Femur (tissue), 1 donor: ENCODE results near the gene CDC42SE2.
A peak's percentile ranks its signal among the peaks of the same experiment; 100 is the strongest.
"Not testable (repeated sequence)": the region's sequence is repeated elsewhere in the genome, so short reads cannot be mapped to it uniquely, and the experiment has no call there.

Source experiments
- DNase-seq: peaks from one replicate; pipeline ENCODE4 v3.0.0-alpha.2; 2017

The CDC42SE2 gene

DNA sequence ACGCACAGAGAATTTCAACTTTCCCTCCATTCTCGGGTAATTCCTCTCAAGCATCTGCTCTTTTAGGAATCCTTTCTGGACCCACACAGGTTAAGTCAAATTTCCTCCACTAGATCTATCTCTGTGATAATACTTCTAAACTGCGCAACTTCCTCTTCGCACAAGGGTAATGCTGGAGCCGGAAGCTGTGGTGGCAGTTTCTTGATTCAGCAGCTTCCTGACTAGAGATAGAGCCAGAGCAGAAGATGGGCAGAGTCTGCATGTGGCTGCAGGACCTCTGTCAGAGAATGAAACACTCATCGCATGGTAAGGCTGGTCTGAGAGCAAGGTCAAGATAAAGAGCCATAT lies 11.1 kb upstream of the CDC42SE2 start:
- peak; percentile 57 for DNase-seq

DNA sequence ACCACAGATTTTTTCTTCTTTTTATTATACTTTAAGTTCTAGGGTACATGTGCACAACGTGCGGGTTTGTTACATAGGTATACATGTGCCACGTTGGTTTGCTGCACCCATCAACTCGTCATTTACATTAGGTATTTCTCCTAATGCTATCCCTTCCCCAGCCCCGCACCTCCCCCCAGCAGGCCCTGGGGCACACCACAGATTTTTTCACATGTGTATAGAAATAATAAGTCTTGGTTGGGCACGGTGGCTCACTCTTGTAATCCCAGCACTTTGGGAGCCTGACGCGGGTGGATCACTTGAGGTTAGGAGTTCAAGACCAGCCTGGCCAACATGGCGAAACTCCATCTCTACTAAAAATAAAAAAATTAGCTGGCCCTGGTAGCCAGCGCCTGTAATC lies 9.8 kb upstream of the CDC42SE2 start:
- DNase-seq: not testable (repeated sequence)

DNA sequence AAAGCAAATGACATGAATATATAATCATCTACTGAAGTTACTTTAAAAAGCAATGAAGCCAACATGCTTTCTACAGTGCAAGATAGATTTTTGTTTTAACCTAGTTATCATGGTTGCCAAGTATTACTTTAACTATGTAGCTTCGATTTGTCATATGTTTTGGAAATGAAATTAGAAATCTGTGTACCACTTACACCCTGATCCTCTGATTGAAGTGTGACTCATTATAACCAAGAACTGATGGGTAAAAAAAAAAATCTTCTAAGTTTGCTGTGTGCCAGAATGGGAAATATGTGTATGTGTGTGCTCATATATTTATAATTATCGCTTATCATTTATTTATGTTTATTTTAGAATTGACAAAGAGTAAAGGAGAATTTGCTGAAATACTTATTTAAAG lies 9.1 kb upstream of the CDC42SE2 start:
- no peak for DNase-seq

DNA sequence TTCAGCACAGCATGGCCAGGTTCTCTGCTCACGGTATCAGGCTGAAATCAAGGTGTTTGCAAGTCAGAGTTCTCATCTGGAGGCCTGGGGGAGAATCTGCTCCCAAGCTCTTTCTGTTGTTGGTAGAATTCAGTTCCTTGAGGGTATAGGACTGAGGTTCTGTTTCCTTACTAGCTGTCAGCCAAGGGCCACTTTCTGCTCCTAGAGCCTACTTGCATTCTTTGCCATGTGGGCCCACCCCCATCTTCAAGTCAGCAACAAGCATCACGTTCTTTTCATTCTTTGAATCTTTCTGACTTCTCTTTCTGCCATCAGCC lies 7.4 kb upstream of the CDC42SE2 start:
- no peak for DNase-seq

DNA sequence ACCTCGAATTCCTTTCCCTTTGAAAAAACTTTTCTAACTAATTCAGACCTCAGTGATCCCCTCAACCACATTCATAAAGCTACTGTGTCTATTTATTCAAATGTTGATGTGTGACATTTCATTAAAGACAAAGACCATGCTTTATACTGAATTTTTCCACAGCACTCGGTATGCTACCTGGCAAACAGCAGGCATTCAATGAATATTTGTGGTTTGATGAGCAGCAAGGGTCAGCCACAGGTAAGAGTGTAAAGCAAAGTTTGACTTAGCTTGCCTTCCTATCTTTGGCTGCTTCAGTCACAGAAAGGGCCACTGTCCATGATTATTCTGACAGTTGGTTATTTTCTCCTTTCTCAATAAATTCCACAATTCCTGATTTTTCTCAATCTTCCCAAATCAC lies 5.1 kb upstream of the CDC42SE2 start:
- no peak for DNase-seq

DNA sequence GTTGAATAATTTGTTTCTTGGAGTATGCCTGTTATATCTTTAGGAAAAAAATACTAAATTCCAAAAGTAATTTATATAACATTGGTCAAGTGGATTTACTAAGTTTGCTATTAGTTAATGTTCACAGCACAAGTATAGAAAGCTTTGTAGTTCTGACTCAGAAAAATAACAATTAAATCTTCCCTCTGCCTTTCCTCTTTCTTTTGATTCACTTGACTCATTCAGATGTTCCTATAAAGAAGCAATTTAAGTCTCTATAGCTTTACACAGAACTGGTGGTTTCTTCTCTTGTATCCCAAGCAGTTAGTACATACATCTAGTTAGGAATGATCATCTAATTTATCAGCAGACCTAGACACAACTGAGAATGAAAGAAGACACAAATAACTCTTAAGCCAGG lies 4.5 kb upstream of the CDC42SE2 start:
- no peak for DNase-seq

DNA sequence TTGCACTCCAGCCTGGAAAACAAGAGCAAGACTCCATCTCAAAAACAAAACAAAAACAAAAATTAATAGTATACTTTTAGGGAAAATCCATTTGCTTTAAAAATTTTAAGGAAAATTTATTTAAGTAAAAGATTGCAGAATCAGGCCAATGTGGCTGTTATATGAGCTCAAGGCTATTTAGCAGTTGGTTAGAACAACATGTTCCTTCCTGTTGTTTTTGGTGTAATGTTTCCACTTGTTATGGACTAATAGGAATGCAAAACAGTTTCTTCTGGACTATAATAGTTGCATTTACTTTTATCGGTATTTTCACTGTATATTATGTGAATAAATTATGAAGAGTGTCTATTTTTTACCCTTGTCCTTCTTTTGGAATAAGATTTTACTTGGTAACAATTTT lies 3.0 kb upstream of the CDC42SE2 start:
- no peak for DNase-seq

DNA sequence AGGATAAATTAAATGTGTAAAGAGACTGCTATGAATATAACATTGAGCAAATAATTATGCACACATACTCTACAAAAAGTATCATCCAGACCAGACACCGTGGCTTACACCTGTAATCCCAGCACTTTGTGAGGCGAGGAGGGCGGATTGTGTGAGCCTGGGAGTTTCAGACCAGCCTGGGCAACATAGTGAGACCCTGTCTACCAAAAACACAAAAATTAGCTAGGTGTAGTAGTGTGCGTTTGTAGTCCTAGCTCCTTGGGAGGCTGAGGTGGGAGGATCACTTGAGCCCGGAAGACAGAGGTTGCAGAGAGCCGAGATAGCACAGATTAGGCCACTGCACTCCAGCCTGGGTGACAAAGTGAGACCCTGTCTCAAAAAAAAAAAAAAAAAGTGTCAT lies 2.4 kb upstream of the CDC42SE2 start:
- no peak for DNase-seq

DNA sequence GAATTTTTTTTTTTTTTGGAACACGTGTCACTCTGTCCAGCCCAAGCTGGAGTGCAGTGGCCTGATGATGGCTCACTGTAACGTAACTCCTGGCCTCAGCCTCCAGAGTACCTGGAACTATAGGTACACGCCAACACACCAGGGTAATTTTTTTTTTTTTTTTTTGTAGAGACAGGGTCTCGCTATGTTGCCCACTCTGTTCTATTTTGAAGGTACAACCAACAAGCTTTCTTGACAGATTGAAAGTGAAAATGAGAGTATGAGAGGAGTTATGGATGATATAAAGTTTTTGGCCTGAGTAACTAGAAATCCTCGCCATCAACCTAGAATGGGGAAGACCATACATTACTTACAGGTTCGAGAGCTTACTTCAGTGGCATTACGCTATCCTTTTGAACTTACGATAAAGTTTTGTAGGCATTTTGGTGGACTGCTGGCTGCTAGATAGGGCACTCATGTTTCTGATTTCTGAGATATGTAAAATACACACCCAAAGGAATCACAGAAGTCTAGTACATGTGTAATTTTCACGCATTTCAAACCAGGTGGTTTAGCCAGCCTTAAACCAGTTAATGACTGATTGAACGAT lies 806 bp upstream of the CDC42SE2 start:
- DNase-seq: no peak

DNA sequence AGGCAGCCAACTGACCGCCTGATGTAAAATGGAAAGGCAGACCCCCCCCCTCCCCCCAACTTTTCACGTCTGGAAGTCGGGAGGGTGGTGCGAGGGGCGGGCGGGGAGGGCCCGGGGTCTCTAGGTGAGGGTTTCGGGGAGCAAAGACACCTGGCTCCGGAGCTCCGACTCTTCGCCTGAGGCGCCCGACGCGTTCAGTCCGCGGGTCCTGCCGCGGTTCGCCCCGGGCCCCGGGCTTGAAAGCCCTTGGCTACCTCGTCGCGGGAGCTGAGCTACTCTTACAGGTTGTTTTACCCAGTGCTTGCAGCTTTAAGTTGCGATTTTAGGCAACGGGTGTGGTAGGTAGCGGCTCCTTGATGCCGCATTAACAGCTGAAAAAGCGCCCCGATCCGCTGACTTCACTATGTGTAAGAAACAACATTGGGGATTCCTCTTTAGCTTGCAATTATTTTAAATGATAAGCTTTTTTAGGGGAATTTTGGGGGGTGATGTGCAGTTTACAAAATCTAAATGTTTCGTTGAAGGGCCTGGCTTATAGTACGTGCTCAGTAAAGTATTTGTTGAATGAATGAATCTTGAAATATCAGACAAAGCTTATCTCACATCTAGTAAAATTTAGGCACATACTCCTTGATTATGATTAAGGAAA lies 722 bp downstream of the CDC42SE2 start:
- DNase-seq: no peak

DNA sequence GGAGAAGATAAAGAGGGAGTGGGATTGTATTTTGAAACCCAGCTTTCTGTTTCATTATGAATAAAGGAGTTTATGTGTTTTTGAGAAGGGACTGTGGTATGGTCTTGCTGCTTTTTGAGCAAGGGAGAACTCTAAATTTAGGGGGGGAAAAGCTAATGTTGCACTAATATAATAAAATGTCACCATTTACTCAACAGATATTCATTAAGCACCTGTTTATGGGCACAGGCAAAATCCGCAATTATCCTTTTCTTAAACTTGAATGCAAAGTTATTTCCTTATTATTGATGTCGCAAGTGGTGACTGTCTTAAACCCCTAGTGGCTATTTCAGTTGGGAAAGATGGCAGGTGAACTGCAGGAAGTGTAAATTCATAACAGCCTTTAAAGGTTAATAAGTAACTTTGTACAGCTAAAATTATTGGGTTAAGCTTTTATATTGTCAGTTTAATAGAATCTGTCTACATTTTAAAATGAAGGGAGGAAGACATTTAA lies 1.5 kb downstream of the CDC42SE2 start:
- no peak for DNase-seq

DNA sequence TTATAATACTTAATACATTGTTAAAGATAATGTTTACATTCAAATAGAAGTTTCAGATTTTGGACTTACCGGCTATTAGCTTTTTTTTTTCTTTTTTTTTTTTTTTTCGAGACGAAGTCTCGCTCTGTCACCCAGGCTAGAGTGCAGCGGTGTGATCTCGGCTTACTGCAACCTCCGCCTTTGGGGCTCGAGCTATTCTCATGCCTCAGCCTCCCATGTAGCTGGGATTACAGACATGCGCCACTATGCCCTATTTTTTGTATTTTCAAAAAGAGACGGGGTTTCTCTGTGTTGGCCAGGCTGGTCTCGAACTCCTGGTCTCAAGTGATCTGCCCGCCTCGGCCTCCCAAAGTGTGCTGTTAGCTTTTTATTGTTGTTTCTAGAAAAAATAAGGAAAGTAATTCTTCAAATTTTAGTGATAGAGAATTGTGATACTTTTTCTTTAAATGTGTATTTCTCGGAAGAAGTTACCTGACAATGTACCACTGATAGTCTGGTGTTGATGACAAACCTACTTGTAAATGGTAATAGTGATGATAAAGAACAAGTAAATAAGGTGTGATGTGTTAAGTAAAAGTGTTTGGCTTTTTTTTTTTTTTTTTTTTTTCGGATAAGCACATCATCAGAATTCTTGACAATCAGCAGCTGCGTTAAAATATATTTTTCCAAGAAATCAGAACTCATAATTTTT lies 2.7 kb downstream of the CDC42SE2 start:
- DNase-seq: no peak

DNA sequence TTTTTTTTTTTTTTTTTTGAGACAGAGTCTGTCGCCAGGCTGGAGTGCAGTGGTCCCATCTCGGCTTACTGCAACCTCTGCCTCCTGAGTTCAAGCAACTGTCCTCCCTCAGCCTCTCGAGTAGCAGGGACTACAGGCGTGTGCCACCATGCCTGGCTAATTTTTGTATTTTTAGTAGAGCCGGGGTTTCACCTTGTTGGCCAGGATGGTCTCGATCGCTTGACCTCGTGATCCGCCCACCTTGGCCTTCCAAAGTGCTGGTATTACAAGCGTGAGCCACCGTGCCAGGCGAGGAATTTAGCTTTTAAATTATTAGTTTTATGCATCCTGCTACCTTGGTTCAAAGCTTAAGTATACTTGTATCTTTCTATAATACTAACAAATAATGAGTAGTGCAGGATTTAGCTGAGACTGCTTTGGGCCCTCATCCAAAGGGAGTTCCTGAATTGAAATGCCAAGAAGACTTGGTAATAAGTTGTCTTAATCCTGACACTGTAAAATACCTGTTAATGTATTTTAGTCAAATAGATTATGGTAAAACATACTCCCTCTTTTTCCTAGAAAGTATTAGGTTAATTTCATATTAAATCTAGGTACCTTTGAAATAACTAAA lies 5.0 kb downstream of the CDC42SE2 start:
- no peak for DNase-seq

DNA sequence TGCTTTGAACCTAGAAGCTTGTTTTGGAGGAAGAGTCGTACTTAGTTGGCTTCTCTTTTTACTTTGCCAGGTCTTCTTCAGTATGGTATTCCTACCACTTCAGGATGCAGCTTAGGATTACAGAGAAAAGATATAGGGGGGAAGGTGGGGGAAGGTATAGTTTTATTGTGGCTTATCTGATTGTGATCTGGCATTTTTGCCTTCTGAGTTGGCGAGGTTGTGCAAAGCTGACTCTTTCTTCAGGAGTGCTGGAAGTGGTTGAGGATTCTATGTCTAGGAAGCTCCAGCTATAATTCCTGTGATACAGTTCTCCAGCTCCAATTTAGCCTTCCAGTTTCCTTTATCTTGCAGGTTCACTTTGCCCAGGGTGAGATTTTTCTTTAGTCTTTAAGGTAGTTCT lies 7.0 kb downstream of the CDC42SE2 start:
- DNase-seq: no peak

DNA sequence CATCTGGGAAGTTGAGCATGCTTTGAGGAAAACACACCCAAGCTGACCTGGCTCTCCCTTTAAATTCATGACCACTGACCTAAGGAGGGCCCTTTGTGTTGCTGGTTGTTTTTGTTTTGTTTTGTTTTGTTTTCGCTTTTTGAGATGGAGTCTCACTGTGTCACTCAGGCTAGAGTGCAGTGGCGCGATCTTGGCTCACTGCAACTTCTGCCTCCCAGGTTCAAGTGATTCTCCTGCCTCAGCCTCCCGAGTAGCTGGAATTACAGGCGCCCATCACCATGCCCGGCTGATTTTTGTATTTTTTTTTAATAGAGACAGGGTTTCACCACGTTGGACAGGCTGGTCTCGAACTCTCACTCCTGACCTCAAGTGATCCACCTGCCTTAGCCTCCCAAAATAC lies 8.0 kb downstream of the CDC42SE2 start:
- not testable (repeated sequence) for DNase-seq

DNA sequence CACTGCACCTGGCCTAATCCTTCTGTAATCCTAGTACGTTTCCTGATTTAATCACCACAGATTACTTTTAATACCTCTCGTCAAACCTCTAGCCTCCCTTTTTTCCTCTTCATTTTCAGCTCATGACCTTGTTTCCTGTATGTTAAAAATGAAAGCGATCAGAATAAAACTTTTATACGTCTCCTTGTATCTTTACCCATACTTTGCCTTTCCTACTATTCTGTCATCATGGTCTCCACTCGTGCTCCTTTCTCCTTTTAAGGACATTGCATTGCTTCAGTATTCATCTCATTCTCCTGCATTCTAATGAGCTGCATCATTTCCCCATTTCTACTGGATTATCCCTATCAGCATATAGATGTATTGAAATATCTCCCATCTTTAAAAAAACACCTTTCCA lies 8.5 kb downstream of the CDC42SE2 start:
- no peak for DNase-seq

DNA sequence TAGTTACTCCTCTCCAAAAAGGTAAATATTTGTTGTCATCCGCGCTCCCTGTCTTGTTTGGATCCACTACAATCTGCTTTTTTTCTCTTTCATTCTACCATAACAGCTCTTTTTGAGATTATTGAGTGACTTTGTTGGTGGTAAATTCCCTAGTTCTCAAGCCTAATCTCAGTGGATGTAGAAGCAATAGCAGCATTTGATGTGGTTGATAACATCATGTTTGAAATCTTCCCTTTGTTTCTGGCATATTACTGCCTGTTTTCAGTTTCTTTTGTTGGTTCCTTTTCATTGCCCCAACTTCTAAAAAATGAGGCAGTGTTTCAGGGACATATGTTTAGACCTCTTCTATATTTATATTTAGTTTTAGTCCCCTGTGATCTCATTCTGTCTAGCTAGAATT lies 8.9 kb downstream of the CDC42SE2 start:
- no peak for DNase-seq

DNA sequence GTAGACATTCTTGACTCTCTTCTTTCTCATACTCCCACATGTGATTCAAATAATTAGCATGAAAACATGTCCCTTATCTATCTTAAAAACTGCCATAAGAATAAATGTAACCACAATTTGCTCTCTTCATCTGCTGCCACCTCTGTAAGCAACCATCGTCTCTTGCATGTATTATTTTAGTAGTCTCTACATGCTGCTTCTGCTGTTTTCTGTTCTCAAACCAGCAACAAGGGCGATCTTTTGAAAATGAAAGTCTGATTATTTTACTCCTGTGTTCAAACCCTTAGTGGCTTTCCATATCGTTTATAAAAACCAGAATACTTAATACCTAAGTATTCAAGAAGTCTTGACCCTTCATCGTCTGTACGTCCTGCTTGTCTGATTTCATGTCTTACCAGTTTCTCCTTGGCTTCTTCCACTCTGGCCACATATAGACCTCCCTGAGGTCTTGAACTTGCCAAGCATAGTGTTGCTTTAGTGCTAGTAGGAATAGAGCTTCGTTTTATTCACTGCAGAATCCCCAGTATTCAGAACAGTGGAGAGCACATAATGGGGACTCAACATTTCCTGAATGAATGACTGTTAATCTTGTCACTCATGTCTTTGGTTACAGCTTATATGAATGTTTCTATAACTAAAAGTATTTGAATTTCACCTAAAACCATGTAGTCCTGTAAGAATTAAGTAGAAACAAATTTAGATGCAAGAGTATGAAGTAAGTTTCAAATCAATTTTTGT lies 10.6 kb downstream of the CDC42SE2 start:
- DNase-seq: no peak

DNA sequence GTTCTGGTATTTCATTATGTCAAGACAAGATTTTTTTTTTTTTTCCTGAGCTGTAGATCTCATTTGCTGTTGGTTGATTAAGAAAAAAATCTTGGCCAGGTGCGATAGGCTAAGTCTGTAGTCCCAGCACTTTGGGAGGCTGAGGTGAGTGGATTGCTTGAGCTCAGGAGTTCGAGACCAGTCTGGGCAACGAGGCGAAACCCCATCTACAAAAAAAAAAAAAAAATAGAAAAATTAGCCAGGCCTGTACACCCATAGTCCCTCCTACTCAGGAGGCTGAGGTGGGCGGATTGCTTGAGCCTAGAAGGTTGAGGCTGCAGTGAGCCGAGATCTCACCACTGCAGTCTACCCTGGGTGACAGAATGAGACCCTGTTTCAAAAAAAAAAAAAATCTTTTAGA lies 12.2 kb downstream of the CDC42SE2 start:
- no peak for DNase-seq

DNA sequence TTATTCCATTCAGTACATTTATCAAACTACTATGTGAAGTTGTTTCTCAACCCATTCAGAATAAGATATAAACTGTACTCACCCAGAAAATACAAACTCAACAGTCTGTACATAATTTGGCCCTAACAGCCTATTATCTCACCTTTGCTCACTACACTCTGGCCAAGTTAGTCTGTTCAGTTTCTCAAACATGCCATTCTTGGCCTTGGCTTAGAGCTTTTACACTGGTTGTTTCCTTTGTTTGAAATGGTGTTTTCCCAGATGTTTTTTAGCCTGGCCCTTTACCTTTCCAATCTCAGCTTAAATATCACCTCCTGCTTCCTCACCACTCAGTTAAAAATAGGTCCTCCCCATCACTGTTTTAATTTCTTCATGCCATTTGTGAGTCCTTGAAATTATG lies 13.6 kb downstream of the CDC42SE2 start:
- DNase-seq: no peak

DNA sequence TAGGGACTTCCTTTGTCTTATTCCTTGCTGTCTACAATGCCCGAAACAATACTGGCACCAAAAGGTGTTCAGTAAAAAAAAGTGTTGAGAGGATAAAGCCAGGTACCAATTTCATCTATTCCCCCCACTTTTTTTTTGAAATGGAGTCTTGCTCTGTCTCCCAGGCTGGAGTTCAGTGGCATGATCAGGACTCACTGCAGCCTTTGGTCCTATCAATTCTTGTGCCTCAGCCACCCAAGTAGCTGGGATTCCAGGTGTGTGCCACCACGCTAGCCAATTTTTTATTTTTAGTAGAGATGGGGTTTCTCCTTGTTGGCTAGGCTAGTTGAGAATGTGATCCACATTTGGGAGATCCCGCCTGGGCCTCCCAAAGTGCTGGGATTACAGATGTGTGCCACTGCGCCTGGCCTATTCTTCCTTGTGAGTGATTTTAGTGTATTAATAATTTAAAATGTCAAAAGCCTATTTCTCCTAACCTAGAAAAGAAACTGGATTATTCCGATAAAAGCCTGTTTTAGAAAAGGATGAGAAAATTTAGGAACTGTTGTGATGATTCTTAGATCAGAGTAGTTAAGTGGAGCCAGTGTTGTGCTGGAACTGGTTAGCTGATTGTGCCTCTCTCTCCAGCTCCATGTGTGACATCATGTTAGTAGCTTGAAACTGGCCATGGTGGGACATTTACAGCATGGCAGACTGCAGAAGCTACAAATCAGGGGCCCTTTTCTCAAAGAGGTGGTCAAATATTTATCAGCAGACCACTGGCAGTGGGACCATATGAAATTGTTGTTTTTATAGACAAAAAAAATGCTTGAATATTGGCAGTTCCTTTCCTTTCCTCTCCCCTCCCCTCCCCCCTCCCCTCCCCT lies 14.3 kb downstream of the CDC42SE2 start:
- no peak for DNase-seq

DNA sequence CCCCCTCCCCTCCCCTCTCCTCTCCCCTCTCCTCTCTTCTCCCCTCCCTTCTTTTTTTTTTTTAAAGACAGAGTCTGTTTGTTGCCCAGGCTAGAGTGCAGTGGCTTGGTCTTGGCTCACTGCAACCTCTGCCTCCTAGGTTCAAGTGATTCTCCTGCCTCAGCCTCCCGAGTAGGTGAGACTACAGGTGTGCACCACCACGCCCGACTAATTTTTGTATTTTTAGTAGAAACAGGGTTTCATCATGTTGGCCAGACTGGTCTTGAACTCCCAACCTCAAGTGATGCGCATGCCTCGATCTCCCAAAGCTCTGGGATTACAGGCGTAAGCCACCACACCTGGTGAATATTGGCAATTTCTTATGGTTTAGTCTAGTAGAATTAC lies 14.9 kb downstream of the CDC42SE2 start:
- not testable (repeated sequence) for DNase-seq

DNA sequence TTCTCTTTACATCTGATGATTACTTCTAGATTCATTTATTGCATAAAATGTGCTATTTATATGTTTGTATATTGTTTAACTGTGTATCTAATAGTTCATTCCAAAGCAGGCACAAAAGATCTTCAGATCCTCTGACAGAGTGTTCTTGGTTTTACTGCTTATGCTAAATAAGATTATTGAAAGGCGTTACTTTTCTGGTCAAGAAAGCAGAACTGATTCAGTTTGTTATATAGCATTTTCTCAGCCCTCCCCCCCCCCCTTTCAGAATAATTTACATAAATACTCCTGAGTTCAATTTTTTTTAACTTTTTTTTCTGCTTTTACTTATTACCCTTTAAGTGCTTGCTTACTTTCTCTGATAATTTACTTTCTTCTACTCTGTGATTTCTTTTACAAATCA lies 15.4 kb downstream of the CDC42SE2 start:
- DNase-seq: no peak
